Limb (tissue), 2 donors: Measurements from ENCODE around the gene PATJ.

Source experiments
- DNase-seq, 2 donors: peaks; one replicate each; pipeline ENCODE4 v3.0.0-alpha.2; 2016; ENCODE audit errors: extremely low spot score in 2 of 2

The PATJ gene

GRCh38 chr1:61981870-61982660, 239.8 kb downstream of the PATJ start:
- DNase-seq: no peak

GRCh38 chr1:61983236-61983635, 241.0 kb downstream of the PATJ start:
- no peak for DNase-seq

- no peak for DNase-seq
Measured at GRCh38 chr1:61992257-61992656, 250.0 kb downstream of the PATJ start.

DNA sequence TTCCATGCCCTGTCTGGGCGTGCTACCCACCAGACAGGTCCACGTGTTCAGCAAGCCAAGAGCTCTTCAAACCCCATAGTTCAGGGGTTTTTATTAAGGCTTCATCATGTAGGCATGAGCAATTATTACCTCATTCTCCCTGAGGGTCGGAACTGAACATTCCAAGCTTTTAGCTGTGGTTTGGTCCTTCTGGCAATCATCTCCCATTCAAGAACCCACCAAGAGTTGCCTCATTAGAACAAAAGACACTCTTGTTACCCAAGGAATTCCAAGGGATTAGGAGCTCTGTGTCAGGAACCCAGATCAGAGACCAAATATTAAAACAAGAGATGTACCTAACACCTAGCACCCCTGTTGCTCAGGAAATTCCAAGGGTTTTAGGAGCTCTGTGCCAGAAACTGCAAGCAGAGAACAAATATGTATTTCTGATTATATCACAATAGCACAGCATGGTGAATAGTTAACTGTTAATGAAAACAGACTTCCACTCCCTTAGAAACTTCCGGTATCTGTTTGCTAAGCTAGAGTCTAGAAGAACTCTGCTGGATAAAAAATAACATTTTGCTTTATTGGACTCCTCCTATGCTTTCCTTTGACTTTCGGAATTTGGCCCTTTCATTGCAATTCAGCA, 251.2 kb downstream of the PATJ start:
- DNase-seq: no peak

DNA sequence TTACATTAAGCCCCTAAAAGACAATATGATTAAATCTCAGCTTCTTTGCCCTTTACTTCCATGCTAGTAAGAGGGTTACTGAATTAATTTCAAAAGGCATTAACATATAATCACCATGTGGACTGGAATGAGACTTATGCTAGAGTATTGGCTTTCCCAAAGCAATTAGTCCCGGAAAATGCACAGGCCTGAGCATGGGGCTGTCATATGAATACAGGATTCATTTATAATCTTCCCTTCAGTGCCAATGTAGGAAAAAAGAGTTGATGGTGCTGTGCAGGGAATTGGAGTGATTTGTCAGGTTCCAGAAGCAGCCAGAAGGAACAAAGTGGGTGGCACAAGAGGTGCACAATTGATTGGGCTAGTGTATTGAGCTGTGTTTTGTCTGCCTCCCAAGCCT, 253.4 kb downstream of the PATJ start:
- no peak for DNase-seq

- no peak for DNase-seq
Measured at GRCh38 chr1:61997123-61997522, 254.8 kb downstream of the PATJ start.

GRCh38 chr1:62003777-62004176, 261.5 kb downstream of the PATJ start:
- no peak for DNase-seq

DNA sequence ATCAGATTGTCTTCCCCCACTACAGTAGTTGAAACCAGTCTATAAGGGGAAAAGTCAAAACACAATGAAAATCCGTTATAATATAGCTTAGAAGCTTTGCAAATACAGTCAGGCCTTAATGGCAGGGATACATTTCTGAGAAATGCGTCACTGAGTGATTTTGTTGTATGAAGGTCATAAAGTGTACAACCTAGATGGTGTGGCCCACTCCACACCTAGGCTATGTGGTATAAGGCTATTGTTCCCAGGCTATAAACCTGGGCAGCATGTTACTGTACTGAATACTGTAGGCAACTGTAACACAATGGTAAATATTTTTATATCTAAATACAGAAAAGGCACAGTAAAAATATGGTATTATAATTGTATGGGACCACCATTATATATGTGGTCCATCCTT, 264.4 kb downstream of the PATJ start:
- DNase-seq: no peak

DNA sequence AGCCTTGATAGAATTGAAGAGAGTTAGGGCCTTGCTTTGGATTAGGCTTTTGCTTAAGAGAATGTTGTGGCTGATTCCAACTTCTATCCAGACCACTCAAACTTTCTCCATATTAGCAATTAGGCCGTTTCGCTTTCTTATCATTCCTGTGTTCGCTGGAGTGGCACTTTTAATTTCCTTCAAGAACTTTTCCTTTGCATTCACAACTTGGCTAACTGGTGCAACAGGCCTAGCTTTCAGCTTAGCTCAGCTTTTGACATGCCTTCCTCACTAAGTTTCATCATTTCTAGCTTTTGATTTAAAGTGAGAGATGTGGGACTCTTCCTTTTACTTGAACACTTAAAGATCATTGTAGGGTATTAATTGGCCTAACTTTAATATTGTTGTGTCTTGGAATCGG, 268.7 kb downstream of the PATJ start:
- DNase-seq: no peak

GRCh38 chr1:62012095-62012494, 269.8 kb downstream of the PATJ start:
- no peak for DNase-seq

GRCh38 chr1:62012836-62013235, 270.6 kb downstream of the PATJ start:
- DNase-seq: peak; percentile 63 to 81

DNA sequence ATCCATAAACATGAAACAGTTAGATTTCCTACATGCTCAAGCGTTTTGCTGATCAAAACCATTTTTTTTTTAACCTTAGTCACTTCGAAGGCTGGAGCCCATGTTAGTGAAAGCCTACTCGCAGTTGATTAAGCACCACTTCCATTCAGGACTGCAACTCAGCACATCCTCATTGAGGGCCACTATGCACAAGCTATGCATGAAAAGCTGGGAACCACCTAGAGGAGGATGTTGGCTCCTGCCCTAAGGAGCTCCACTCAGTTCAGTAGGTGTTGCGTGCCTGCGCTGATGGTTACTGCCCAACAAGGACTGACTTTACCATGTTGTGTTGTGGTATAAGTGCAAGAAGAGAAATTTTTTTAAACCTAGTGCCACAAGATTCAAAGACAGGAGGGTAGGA, 271.0 kb downstream of the PATJ start:
- DNase-seq: no peak

GRCh38 chr1:62022382-62022983, 280.2 kb downstream of the PATJ start:
- no peak for DNase-seq

DNA sequence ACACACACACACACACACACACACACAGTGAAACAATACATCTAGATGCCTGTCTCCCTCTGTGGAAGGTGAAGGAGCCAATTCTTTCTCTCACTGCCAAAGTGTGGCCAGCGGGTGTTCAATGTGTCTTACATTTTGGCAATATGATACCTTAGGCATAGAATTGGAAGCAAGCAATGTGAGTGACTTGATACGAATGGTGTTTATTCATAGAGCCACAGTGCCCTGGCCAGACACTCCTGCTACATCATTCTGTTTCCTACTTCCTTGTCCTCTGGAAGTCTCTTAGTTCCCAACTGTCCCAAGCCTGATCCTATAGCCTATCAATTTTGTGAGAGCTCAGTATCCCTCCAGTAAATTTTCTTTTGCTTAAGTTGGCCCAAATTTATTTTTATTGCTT, 282.4 kb downstream of the PATJ start:
- no peak for DNase-seq

DNA sequence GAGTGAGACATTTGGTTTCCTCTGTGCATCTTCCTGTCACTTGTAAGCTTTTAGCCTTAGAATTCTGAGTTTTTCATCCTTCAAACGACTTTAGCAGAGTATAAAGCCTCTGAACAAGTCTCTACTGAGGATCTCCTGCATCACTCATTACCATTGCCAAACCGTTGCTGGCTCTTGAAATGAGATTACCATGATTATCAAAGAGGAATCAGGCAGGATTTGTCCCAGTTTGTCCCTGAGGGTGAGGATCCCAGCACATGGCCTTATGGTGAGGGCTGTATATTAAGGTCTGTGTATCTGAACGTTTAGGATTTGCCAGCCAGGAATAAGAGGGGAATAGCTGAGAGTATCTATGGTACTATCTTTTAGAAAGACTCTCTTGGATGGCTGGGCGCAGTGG, 282.9 kb downstream of the PATJ start:
- DNase-seq: no peak

DNA sequence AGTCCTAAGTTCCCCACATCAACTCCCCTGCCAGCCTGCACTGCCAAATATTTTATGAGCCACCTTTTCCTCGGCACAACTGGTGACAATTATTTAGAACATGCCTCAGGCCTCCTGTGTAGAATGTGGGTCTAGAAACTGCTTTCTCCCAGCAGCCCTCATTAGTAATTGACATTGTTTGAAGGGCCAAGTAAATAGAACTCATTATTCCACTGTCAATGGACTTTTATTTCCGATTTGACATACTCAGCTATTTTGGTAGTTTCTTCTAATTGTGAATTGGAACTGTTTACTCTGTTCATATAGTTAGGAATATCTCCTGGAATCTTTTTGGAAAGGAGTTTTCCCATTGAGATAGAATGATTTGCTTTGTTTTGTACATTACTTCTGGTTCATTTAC, 283.6 kb downstream of the PATJ start:
- DNase-seq: no peak

GRCh38 chr1:62029704-62030103, 287.4 kb downstream of the PATJ start:
- DNase-seq: no peak

DNA sequence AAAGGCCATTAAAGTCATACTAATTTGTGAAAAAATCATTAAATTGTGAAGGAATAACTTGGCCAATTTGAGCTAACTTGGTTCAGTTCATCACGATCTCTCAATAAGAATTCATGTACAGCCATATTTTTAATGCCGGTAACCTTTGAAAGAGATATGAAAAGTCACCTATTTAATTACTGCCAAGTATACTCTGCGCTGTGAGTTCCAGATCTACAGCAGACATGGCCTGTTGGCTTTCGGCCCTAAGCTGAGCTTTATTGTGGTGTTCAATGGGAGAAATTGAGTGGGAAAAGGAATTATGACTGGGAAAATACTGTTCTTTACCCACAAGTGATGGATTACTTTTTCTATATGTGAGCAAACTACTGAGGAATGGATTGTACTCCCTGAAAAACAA, 292.5 kb downstream of the PATJ start:
- no peak for DNase-seq

DNA sequence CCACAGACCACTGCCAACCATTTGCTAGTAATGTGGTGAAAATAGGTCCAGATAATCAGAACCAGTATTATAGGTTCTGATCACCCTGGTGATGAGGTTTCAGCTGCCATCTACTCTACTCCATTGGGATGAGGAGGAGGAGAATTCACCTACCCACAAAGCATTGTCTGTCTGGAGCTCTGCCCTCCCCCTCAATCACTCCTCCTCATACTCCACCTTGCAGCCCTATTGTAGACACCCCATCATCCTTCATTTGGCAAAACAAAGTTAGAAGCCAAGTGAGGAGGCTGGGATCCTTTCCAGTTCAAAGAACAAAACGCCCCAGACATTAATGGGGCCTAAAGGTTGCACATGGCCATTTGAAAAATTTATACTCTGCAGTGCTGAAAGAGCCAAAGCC, 295.0 kb downstream of the PATJ start:
- DNase-seq: no peak

- DNase-seq: no peak
Measured at GRCh38 chr1:62038594-62039284, 296.5 kb downstream of the PATJ start.

DNA sequence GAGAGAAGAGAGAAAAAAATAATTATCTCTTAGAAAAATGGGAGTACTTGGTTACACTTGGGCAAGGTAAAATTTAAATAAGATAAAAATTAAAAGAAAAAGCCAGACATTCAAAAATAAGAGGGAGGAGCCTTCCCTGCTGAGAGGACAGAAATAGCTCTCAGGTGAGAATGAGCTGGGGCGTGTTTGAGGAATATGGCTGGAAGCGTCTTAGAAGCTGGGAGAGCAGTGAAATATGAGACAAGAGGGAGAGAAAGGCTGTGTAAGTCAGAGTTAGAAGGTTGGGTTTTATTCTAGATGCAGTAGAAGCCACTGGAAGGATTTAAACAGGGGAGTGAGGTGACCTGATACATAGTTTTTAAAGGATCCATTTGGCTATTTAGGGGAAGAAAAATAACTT, 298.2 kb downstream of the PATJ start:
- DNase-seq: no peak

DNA sequence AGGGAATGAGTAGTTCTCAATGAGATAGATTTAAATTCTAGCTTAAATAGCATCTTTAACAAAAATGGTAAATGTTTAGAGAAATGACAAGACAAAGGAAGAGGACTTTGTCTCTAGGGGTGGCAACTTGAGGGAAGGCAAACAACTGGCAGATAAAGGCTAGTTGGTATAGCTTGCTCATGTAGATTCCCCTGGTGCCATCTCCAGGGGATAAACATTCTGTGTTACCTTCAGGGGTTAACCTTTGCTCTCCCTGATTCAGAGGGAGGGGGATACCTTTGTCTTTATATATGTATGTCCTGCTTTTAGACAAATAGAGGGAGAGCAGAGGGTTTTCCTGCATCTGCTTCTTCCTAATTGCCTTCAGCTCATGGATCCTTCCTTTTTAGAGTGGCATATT, 298.7 kb downstream of the PATJ start:
- DNase-seq: no peak
